Keratinocyte (primary cell): Measurements from ENCODE around the gene AQP11. TPM values are rescaled to one million over a fixed set of nuclear protein-coding genes. Genes with fewer than 3 reads are reported as not detected.

ENCODE experiments used
- DNase-seq: peaks from one replicate; pipeline ENCODE4 v3.0.0-alpha.2; 2011; ENCODE audit warnings: low read depth, missing footprints, low spot score
- FAIRE-seq: peaks from 2 replicates; lab custom pipeline; 2011; peaks lifted over from hg19 to GRCh38; lab: Jason Lieb, UNC
- H2AFZ ChIP-seq: 2 replicates; pipeline ENCODE4 v1.6.0; 2012; ENCODE audit warnings: low read length, control low read depth, inconsistent platforms; ENCODE audit not compliant: control insufficient read depth
- H3K27ac ChIP-seq: 2 replicates; pipeline ENCODE4 v1.5.1; 2011; ENCODE audit warnings: low read length; ENCODE audit not compliant: control insufficient read depth, insufficient read depth
- H3K27me3 ChIP-seq: 3 replicates; pipeline ENCODE4 v1.6.0; 2011; ENCODE audit warnings: low read length; ENCODE audit not compliant: control insufficient read depth, insufficient read depth; ENCODE audit errors: extremely low read depth
- H3K36me3 ChIP-seq, 2 experiments: 2 replicates in 1 of 2; 3 replicates in 1 of 2; pipeline ENCODE4 v1.5.1; 2011; ENCODE audit warnings: low read length in 2 of 2, mild to moderate bottlenecking in 1 of 2; ENCODE audit not compliant: control insufficient read depth in 2 of 2, insufficient read depth in 2 of 2; ENCODE audit errors: extremely low read depth in 1 of 2
- H3K4me1 ChIP-seq: 3 replicates; pipeline ENCODE4 v1.5.1; 2011; ENCODE audit warnings: low read length; ENCODE audit not compliant: control insufficient read depth, insufficient read depth; ENCODE audit errors: extremely low read depth
- H3K4me2 ChIP-seq: 3 replicates; pipeline ENCODE4 v1.6.0; 2011; ENCODE audit warnings: low read depth, low read length; ENCODE audit not compliant: control insufficient read depth, insufficient read depth; ENCODE audit errors: extremely low read depth
- H3K4me3 ChIP-seq, 3 experiments: fragments of 200-600 bp in 1 of 3; sonication (generic) in 1 of 3; 2 replicates in 2 of 3; 3 replicates in 1 of 3; pipeline ENCODE4 v1.5.1; 2011 to 2016; ENCODE audit warnings: low read length in 3 of 3, mild to moderate bottlenecking in 3 of 3, control low read depth in 2 of 3, inconsistent platforms in 1 of 3, low read depth in 1 of 3, mixed read lengths in 1 of 3, mixed run types in 1 of 3, moderate library complexity in 1 of 3; ENCODE audit not compliant: control insufficient read depth in 2 of 3, insufficient read depth in 2 of 3; ENCODE audit errors: extremely low read depth in 1 of 3
- H3K79me2 ChIP-seq: 2 replicates; pipeline ENCODE4 v1.6.0; 2012; ENCODE audit warnings: low read length; ENCODE audit not compliant: control insufficient read depth, insufficient read depth
- H3K9ac ChIP-seq: 3 replicates; pipeline ENCODE4 v1.6.0; 2011; ENCODE audit warnings: low read length; ENCODE audit not compliant: control insufficient read depth, insufficient read depth; ENCODE audit errors: extremely low read depth
- H3K9me1 ChIP-seq: 3 replicates; pipeline ENCODE4 v1.6.0; 2011; ENCODE audit warnings: low read length; ENCODE audit not compliant: control insufficient read depth, insufficient read depth; ENCODE audit errors: extremely low read depth
- H3K9me3 ChIP-seq: 2 replicates; pipeline ENCODE4 v1.5.1; 2012; ENCODE audit warnings: low read depth, low read length; ENCODE audit not compliant: control insufficient read depth
- H4K20me1 ChIP-seq: 3 replicates; pipeline ENCODE4 v1.6.0; 2011; ENCODE audit warnings: low read length; ENCODE audit not compliant: control insufficient read depth, insufficient read depth; ENCODE audit errors: extremely low read depth
- CTCF ChIP-seq, 3 experiments: IDR thresholded peaks in 1 of 3; conservative IDR thresholded peaks in 1 of 3; optimal IDR thresholded peaks in 1 of 3; 2 replicates in 2 of 3; 3 replicates in 1 of 3; pipeline versions ENCODE3 to v1.5.1; 2011; ENCODE audit warnings: low read length in 3 of 3, mild to moderate bottlenecking in 3 of 3, moderate library complexity in 2 of 3, control low read depth in 1 of 3, inconsistent platforms in 1 of 3; ENCODE audit not compliant: insufficient read depth in 2 of 3; ENCODE audit errors: extremely low read depth in 1 of 3
- EZH2 ChIP-seq: IDR thresholded peaks from one replicate; pipeline ENCODE4 v1.6.1; 2012; ENCODE audit warnings: inconsistent platforms, mild to moderate bottlenecking, low read length, moderate library complexity
- dilution Hi-C: fragments of 300-500 bp; cut with MboI; formaldehyde crosslinking; loops from one replicate; pipeline ENCODE4 v1.7.0; 2020; ENCODE audit warnings: low sequenced_read_pairs; ENCODE audit not compliant: extremely low pct_ligation_motif_present
- polyA plus RNA-seq, 5 experiments: library from polyadenylated mRNA; depleted of rRNA in 3 of 5; stranded (reverse) in 3 of 5; stranded (forward) in 1 of 5; unstranded in 1 of 5; fragments of >200 nt; gene quantifications; 1 replicate in 1 of 5; 2 replicates in 3 of 5; 3 replicates in 1 of 5; pipeline versions ENCODE4 v1.2.1 to v1.2.3, GENCODE V29; 2011 to 2012; ENCODE audit warnings: missing spikeins in 2 of 5, low read depth in 1 of 5, low replicate concordance in 1 of 5

AQP11 gene
- polyA plus RNA-seq, 1 donor (not counting 4 experiments of a cell fraction or from before 2014, with no cell fraction given): 0.16 TPM

- no peaks in the 10 kb centered on the region for H3K79me2 ChIP-seq
- no peaks in the 10 kb centered on the region for H3K27me3 ChIP-seq
- DNase-seq (no peak), FAIRE-seq (no peak)
- no peak overlapping the region for H3K9ac ChIP-seq
- no peak overlapping the region for H2AFZ ChIP-seq
- no peak overlapping the region for H3K4me3 ChIP-seq
- H4K20me1 ChIP-seq: no peaks in the 10 kb centered on the region
- H3K9me3 ChIP-seq: no peaks in the 10 kb centered on the region
- H3K27ac ChIP-seq: no peak overlapping the region
- dilution Hi-C loops: no loop called here
- peaks cover 4% of the 10 kb centered on the region in 2 experiments for H3K36me3 ChIP-seq
- peaks cover 2% of the 10 kb centered on the region for H3K9me1 ChIP-seq
- H3K4me2 ChIP-seq: no peak overlapping the region
- TF ChIP-seq EZH2: no peak
- no peak for TF ChIP-seq CTCF (optimal IDR thresholded peaks at IDR 0.05 in 1 of 3, IDR thresholded peaks at IDR 0.05 in 1 of 3, conservative IDR thresholded peaks at IDR 0.05 in 1 of 3; ENCODE audit: extremely low read depth in 1 of 3, insufficient read depth in 2 of 3, low read length in 3 of 3)
- H3K4me1 ChIP-seq: peaks cover 18% of the 10 kb centered on the region
Observed at GRCh38 chr11:77604281-77604680, 14.5 kb downstream of the AQP11 start.

GRCh38 chr11:77609234-77609633 is 19.5 kb downstream of the AQP11 start:
- no peak overlapping the region for H3K9ac ChIP-seq
- no peak overlapping the region for H2AFZ ChIP-seq
- H4K20me1 ChIP-seq: no peaks in the 10 kb centered on the region
- H3K4me1 ChIP-seq: no peaks in the 10 kb centered on the region
- dilution Hi-C loops: no loop called here
- H3K27ac ChIP-seq: no peak overlapping the region
- H3K9me1 ChIP-seq: no peaks in the 10 kb centered on the region
- H3K79me2 ChIP-seq: no peaks in the 10 kb centered on the region
- no peak overlapping the region for H3K4me3 ChIP-seq
- H3K4me2 ChIP-seq: no peak overlapping the region
- H3K36me3 ChIP-seq: peaks cover 6 to 17% of the 10 kb centered on the region in 2 experiments
- FAIRE-seq: no peak
- H3K27me3 ChIP-seq: no peaks in the 10 kb centered on the region
- H3K9me3 ChIP-seq: no peaks in the 10 kb centered on the region
- TF ChIP-seq EZH2: no peak
- no peak for TF ChIP-seq CTCF (optimal IDR thresholded peaks at IDR 0.05 in 1 of 3, IDR thresholded peaks at IDR 0.05 in 1 of 3, conservative IDR thresholded peaks at IDR 0.05 in 1 of 3; ENCODE audit: extremely low read depth in 1 of 3, insufficient read depth in 2 of 3, low read length in 3 of 3)
- no peak for DNase-seq
